ENCODE results near the gene CCL11.
"Not testable (repeated sequence)": the region's sequence is repeated elsewhere in the genome, so short reads cannot be mapped to it uniquely, and the experiment has no call there.

The CCL11 gene

DNA sequence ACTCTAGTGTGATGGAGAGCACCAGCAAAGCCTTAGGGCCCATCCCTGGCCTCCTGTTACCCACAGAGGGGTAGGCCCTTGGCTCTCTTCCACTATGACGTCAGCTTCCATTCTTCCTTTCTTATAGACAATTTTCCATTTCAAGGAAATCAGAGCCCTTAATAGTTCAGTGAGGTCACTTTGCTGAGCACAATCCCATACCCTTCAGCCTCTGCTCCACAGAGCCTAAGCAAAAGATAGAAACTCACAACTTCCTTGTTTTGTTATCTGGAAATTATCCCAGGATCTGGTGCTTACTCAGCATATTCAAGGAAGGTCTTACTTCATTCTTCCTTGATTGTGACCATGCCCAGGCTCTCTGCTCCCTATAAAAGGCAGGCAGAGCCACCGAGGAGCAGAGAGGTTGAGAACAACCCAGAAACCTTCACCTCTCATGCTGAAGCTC, 33.5 kb downstream of the CCL11 start, which contains the start of gene CCL8:
CCL8 (plus strand) TSS at position 397 of the 445 bp plus-strand sequence. CDS start 67 bp downstream, outside the sequence.
- H3K27ac ChIP-seq, result no peak within 1 kb of the TSS
- TF ChIP-seq, protein P1, sequence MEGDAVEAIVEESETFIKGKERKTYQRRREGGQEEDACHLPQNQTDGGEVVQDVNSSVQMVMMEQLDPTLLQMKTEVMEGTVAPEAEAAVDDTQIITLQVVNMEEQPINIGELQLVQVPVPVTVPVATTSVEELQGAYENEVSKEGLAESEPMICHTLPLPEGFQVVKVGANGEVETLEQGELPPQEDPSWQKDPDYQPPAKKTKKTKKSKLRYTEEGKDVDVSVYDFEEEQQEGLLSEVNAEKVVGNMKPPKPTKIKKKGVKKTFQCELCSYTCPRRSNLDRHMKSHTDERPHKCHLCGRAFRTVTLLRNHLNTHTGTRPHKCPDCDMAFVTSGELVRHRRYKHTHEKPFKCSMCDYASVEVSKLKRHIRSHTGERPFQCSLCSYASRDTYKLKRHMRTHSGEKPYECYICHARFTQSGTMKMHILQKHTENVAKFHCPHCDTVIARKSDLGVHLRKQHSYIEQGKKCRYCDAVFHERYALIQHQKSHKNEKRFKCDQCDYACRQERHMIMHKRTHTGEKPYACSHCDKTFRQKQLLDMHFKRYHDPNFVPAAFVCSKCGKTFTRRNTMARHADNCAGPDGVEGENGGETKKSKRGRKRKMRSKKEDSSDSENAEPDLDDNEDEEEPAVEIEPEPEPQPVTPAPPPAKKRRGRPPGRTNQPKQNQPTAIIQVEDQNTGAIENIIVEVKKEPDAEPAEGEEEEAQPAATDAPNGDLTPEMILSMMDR (conservative IDR thresholded peaks at IDR 0.05), result no peak

DNA sequence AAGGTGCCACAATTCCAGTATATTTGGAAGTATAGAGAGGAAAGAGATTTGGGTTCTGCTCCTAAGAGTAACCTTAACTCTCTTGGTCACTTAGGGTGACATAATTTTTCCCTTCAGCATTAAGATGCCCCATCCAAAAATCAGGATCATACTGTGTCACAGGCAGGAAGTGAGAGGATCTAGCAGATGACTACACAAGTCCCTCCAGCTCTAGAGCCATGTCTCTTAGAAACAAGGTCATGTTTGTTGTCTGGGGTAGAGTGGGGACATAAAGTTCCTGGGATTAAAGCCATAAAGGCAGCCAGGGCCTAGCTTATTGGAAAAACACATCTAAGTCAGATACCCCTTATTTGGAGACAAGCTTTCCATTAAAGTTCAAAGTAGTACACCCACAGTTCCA, 36.4 kb downstream of the CCL11 start:
- H3K27ac ChIP-seq, result no peak overlapping the region
- TF ChIP-seq, protein P1 (conservative IDR thresholded peaks at IDR 0.05), result no peak

DNA sequence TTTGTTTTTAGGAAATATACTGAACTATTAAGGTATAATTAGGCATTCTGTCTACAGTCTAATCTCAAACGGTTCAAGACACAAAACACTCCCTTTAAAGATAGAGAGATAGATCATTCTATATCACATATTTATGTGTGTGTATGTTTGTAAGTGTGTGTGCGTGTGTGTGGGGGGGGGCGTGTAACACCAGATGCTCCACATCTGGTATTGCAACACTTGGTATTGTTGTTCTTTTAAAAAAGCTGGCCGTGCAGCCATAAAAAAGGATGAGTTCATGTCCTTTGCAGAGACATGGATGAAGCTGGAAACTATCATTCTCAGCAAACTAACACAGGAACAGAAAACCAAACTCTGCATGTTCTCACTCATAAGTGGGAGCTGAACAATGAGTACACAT, 42.0 kb downstream of the CCL11 start:
- not testable (repeated sequence) for H3K27ac ChIP-seq

DNA sequence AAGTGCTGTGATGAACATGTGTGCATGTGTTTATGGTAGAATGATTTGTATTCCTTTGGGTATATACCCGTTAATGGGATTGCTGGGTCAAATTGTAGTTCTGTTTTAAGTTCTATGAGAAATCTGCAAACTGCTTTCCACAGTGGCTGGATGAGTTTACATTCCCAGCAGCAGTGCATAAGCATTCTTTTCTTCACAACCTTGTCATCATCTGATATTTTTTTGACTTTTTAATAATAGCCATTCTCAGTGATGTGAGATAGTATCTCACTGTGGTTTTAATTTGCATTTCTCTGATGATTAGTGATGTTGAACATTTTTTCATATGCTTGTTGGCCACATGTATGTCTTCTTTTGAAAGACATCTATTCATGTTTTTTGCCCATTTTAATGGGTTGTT, 52.2 kb downstream of the CCL11 start:
- TF ChIP-seq, protein P1 (conservative IDR thresholded peaks at IDR 0.05), result no peak
- H3K27ac ChIP-seq, result no peak overlapping the region
